ENCODE results near the gene PAX5.

The PAX5 gene

DNA sequence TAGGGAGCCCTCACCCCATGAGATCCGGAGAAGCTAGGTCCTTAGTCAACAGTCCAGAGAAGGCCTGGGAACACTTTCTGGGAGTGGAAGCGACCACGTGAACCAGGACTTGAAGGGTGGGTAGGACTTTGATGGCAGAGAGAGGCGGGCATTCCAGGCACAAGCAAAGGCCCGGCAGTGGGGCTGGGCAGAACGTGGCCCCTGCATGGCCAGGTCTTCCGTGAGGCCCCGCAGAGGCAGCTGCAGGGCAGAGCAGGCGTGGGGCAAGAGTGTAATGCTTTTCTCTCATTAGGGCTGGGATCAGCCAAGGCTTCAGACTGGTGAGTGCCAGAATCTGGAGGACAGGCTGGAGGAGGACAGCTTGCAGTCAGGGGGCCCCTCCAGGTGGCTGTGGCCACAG, 184.1 kb downstream of the PAX5 start:
- Histone ChIP-seq H3K4me2 (no peak overlapping the region), H3K4me1 (ENCODE audit: low read depth, poor library complexity, severe bottlenecking) (no peaks in the 10 kb centered on the region), H3K9ac (no peak overlapping the region), H2AFZ (ENCODE audit: low read depth) (no peak overlapping the region), H4K20me1 (ENCODE audit: insufficient read depth) (no peaks in the 10 kb centered on the region), H3K79me2 (ENCODE audit: insufficient read depth, low read depth) (no peaks in the 10 kb centered on the region), H3K27me3 (ENCODE audit: insufficient read depth, low read depth) (no peaks in the 10 kb centered on the region), H3K27ac (no peak overlapping the region), H3K4me3 (IDR thresholded peaks at IDR 0.05; ENCODE audit: insufficient read depth, low read depth, low read length) (no peak overlapping the region), H3K36me3 (ENCODE audit: insufficient read depth) (no peaks in the 10 kb centered on the region)
- TF ChIP-seq, protein P1, sequence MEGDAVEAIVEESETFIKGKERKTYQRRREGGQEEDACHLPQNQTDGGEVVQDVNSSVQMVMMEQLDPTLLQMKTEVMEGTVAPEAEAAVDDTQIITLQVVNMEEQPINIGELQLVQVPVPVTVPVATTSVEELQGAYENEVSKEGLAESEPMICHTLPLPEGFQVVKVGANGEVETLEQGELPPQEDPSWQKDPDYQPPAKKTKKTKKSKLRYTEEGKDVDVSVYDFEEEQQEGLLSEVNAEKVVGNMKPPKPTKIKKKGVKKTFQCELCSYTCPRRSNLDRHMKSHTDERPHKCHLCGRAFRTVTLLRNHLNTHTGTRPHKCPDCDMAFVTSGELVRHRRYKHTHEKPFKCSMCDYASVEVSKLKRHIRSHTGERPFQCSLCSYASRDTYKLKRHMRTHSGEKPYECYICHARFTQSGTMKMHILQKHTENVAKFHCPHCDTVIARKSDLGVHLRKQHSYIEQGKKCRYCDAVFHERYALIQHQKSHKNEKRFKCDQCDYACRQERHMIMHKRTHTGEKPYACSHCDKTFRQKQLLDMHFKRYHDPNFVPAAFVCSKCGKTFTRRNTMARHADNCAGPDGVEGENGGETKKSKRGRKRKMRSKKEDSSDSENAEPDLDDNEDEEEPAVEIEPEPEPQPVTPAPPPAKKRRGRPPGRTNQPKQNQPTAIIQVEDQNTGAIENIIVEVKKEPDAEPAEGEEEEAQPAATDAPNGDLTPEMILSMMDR (conservative IDR thresholded peaks at IDR 0.05; ENCODE audit: low read depth, low read length), result no peak

DNA sequence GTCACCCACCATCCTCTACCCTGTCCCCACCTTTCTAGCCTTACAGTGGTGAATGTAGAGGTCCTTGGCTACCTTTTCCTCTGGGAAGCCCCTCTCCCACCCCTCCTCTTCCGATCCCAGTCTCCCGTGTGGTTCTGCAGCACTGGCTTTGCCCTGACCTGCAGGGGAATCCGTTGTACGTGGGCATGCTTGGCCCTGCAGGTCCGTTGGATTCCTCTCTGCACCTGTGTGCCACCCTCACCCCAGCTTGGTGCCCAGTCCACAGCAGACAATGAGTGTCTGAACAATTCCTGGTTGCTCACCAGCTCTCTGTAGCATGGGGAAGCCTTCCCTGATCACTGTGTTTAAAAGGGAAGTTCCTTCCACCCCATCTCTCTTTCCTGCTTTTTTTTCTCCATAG, 185.1 kb downstream of the PAX5 start:
- no peaks in the 10 kb centered on the region for H3K36me3 ChIP-seq (ENCODE audit: insufficient read depth)
- H3K9ac ChIP-seq, result no peak overlapping the region
- no peak overlapping the region for H3K4me3 ChIP-seq (IDR thresholded peaks at IDR 0.05; ENCODE audit: insufficient read depth, low read depth, low read length)
- no peak overlapping the region for H3K4me2 ChIP-seq
- TF ChIP-seq, protein P1 (conservative IDR thresholded peaks at IDR 0.05; ENCODE audit: low read depth, low read length), result no peak
- H3K27ac ChIP-seq, result no peak overlapping the region
- H3K27me3 ChIP-seq (ENCODE audit: insufficient read depth, low read depth), result no peaks in the 10 kb centered on the region
- no peaks in the 10 kb centered on the region for H3K79me2 ChIP-seq (ENCODE audit: insufficient read depth, low read depth)
- no peaks in the 10 kb centered on the region for H3K4me1 ChIP-seq (ENCODE audit: low read depth, poor library complexity, severe bottlenecking)
- no peak overlapping the region for H2AFZ ChIP-seq (ENCODE audit: low read depth)
- no peaks in the 10 kb centered on the region for H4K20me1 ChIP-seq (ENCODE audit: insufficient read depth)

DNA sequence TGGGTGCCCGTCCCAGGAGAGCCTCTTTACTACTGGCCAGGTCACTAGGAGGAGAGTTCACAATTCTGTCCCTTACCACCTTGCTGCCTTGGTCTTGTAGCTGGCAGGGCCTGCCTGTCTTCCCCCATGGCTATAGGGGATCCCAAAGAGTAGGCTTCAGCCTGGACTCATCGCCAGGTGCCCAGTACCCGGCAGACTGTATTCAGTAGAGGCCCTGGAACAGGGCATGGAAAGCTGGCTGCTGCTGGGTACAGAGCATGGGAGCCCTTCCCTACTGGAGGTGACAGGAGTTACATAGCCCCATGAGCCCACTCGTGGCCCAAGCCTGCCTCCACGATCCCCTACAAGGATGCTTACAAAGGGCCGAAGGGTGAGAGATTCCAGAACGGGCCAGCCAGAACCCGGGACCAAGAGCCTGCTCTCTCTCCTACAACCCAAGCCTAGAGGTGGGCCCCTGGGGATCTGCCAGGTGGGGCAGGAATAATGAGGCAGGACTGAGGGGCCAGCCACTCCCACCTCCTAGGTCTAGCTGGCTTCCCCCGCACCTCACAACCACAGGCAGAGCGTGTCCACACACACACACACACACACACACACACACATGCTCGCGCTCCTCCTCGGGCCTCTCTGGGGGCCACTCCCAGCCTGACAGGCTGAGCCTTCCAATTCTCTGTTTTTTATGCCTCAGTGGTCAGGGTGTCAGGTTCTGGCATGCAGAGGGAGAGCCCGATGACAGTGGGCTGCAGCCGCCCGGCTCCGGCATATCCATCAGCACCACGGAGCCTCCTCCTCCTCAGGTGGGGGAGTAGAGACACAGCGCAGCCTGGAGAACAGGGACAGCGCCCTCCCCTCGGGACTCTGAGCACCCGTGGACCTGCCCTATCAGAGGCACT, 186.0 kb downstream of the PAX5 start:
- Histone ChIP-seq H2AFZ (ENCODE audit: low read depth) (no peak overlapping the region), H3K27me3 (ENCODE audit: insufficient read depth, low read depth) (no peaks in the 10 kb centered on the region), H3K4me1 (ENCODE audit: low read depth, poor library complexity, severe bottlenecking) (no peaks in the 10 kb centered on the region), H3K4me3 (IDR thresholded peaks at IDR 0.05; ENCODE audit: insufficient read depth, low read depth, low read length) (no peak overlapping the region), H3K4me2 (no peak overlapping the region), H4K20me1 (ENCODE audit: insufficient read depth) (no peaks in the 10 kb centered on the region), H3K9ac (no peak overlapping the region), H3K79me2 (ENCODE audit: insufficient read depth, low read depth) (no peaks in the 10 kb centered on the region), H3K27ac (no peak overlapping the region), H3K36me3 (ENCODE audit: insufficient read depth) (no peaks in the 10 kb centered on the region)
- TF ChIP-seq, protein P1 (conservative IDR thresholded peaks at IDR 0.05; ENCODE audit: low read depth, low read length), result no peak

DNA sequence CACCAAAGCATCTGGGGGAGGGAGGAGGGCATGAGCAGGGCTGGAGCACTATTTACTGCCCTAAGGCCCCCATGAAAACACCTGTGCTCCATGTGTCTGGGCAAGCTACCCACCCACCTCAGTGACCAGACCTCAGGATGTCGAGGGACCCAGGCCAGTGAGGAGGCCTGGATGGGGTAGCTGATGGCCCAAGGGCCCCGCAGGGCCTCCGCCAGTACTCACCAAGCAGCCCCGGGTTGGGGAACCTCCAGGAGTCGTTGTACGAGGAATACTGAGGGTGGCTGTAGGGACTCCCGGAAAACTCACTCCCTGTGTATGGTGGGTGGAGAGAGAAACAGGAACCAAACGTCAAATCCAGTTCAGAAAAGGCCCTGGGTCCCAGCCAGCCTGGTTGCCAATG, 187.4 kb downstream of the PAX5 start:
- Histone ChIP-seq H3K9ac (no peak overlapping the region), H3K4me3 (IDR thresholded peaks at IDR 0.05; ENCODE audit: insufficient read depth, low read depth, low read length) (no peak overlapping the region), H2AFZ (ENCODE audit: low read depth) (no peak overlapping the region), H3K36me3 (ENCODE audit: insufficient read depth) (no peaks in the 10 kb centered on the region), H3K4me1 (ENCODE audit: low read depth, poor library complexity, severe bottlenecking) (no peaks in the 10 kb centered on the region), H3K27ac (no peak overlapping the region), H4K20me1 (ENCODE audit: insufficient read depth) (no peaks in the 10 kb centered on the region), H3K4me2 (no peak overlapping the region), H3K79me2 (ENCODE audit: insufficient read depth, low read depth) (no peaks in the 10 kb centered on the region), H3K27me3 (ENCODE audit: insufficient read depth, low read depth) (no peaks in the 10 kb centered on the region)
- TF ChIP-seq, protein P1 (conservative IDR thresholded peaks at IDR 0.05; ENCODE audit: low read depth, low read length), result no peak

All from KMS-11 (cell line).